ENCODE results near the gene SRPK1.

DNA sequence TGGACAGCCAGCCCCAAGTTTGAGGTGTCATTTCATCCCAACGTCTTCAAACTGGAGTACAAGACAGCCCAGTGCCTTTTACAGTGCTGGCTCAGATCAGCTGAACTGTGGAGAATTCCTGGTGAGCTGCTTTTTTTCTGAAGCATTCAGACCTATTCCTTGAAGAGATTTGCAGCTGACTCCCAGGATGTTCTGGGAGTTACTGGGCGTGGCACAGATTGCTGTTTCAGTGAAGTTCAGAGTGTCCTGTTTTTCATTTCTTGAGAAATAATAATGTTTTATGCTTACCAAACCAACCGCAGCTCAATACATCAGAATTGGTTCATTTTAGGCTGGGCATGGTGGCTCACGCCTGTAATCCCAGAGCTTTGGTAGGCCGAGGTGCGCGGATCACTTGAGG, 33.4 kb upstream of the SRPK1 start:
- TF ChIP-seq, protein P1, sequence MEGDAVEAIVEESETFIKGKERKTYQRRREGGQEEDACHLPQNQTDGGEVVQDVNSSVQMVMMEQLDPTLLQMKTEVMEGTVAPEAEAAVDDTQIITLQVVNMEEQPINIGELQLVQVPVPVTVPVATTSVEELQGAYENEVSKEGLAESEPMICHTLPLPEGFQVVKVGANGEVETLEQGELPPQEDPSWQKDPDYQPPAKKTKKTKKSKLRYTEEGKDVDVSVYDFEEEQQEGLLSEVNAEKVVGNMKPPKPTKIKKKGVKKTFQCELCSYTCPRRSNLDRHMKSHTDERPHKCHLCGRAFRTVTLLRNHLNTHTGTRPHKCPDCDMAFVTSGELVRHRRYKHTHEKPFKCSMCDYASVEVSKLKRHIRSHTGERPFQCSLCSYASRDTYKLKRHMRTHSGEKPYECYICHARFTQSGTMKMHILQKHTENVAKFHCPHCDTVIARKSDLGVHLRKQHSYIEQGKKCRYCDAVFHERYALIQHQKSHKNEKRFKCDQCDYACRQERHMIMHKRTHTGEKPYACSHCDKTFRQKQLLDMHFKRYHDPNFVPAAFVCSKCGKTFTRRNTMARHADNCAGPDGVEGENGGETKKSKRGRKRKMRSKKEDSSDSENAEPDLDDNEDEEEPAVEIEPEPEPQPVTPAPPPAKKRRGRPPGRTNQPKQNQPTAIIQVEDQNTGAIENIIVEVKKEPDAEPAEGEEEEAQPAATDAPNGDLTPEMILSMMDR (IDR thresholded peaks at IDR 0.05 in 4 of 5, conservative IDR thresholded peaks at IDR 0.05 in 1 of 5), result no peak
- no peak for TF ChIP-seq POLR2A (IDR thresholded peaks at IDR 0.05)

Data from gastrocnemius medialis (tissue), 4 donors.